GM12878 (cell line): ENCODE data around the gene SELENOM.

Experiments
- BHLHE40 ChIP-seq, 2 experiments: fragments of 450-650 bp in 1 of 2; IDR thresholded peaks; 2 replicates each; pipeline ENCODE4 v1.6.1; 2011 to 2017; ENCODE audit warnings: low read depth in 2 of 2, borderline replicate concordance in 1 of 2, improper control_type of control experiment in 1 of 2, low read length in 1 of 2, mild to moderate bottlenecking in 1 of 2
- CTCF ChIP-seq, 3 experiments: IDR thresholded peaks in 2 of 3; conservative IDR thresholded peaks in 1 of 3; 2 replicates each; pipeline ENCODE4 v1.5.1; 2011; ENCODE audit warnings: low read depth in 3 of 3, low read length in 3 of 3, mild to moderate bottlenecking in 3 of 3, control low read depth in 2 of 3, moderate library complexity in 2 of 3, inconsistent platforms in 1 of 3, mixed read lengths in 1 of 3; ENCODE audit not compliant: control insufficient read depth in 2 of 3, insufficient read depth in 1 of 3; ENCODE audit errors: extremely low read depth in 1 of 3
- EED ChIP-seq: sonication (generic); IDR thresholded peaks from 2 replicates; pipeline ENCODE4 v1.6.1; 2016; ENCODE audit warnings: antibody characterized with exemption, low read depth
- JUNB ChIP-seq: IDR thresholded peaks from 2 replicates; pipeline ENCODE4 v1.6.1; 2016; ENCODE audit warnings: antibody characterized with exemption, mild to moderate bottlenecking
- MAX ChIP-seq: IDR thresholded peaks from 2 replicates; pipeline ENCODE4 v1.6.1; 2012; ENCODE audit warnings: low read depth, low read length, improper control_type of control experiment
- POLR2A ChIP-seq: IDR thresholded peaks from 2 replicates; pipeline ENCODE4 v1.6.1; 2011; ENCODE audit warnings: low read depth, mild to moderate bottlenecking, low read length
- POLR2AphosphoS5 ChIP-seq: IDR thresholded peaks from 2 replicates; pipeline ENCODE4 v1.6.1; 2011; ENCODE audit warnings: mild to moderate bottlenecking, low read length, inconsistent platforms
- RAD21 ChIP-seq: IDR thresholded peaks from 2 replicates; pipeline ENCODE4 v1.6.1; 2011; ENCODE audit warnings: mild to moderate bottlenecking, low read depth, low read length, moderate library complexity; ENCODE audit not compliant: insufficient read depth
- SREBF2 ChIP-seq: IDR thresholded peaks from 2 replicates; pipeline ENCODE4 v1.6.1; 2012; ENCODE audit warnings: mild to moderate bottlenecking, low read length
- USF1 ChIP-seq: IDR thresholded peaks from 2 replicates; pipeline ENCODE4 v1.6.1; 2011; ENCODE audit warnings: borderline replicate concordance, low read depth, mild to moderate bottlenecking, moderate library complexity, mixed read lengths, low read length; ENCODE audit not compliant: insufficient read depth; ENCODE audit errors: extremely low read length
- ZNF207 ChIP-seq: fragments of 450-650 bp; IDR thresholded peaks from 2 replicates; pipeline ENCODE4 v1.6.1; 2014; ENCODE audit warnings: antibody characterized with exemption, mild to moderate bottlenecking, borderline replicate concordance

- TF ChIP-seq CTCF (IDR thresholded peaks at IDR 0.05 in 2 of 3, conservative IDR thresholded peaks at IDR 0.05 in 1 of 3; ENCODE audit: control insufficient read depth in 2 of 3, extremely low read depth in 1 of 3, insufficient read depth in 1 of 3, low read depth in 3 of 3, low read length in 3 of 3) (no peak), ZNF207 (no peak), SREBF2 (no peak), POLR2A (no peak), MAX (no peak), EED (no peak), RAD21 (no peak), BHLHE40 (IDR thresholded peaks at IDR 0.05; ENCODE audit: borderline replicate concordance in 1 of 2, low read depth in 2 of 2, low read length in 1 of 2) (no peak), JUNB (no peak), USF1 (no peak), POLR2AphosphoS5 (no peak)
These were observed 46.0 kb upstream of the SELENOM start for GRCh38 chr22:31153357-31153756.
